Lung microvascular endothelial cell (primary cell): ENCODE measurements around the gene TMCC1. TPM values are rescaled to one million over a fixed set of nuclear protein-coding genes. Genes with fewer than 3 reads are reported as not detected.
A peak's percentile ranks its signal among the peaks of the same experiment; 100 is the strongest.
"Not testable (repeated sequence)": the region's sequence is repeated elsewhere in the genome, so short reads cannot be mapped to it uniquely, and the experiment has no call there.

Source experiments
- DNase-seq, 2 donors: peaks; one replicate each; pipeline versions ENCODE4 v3.0.0 to v3.0.0-alpha.2; 2010; ENCODE audit warnings: low read depth in 2 of 2
- total RNA-seq: library from RNA; depleted of rRNA; stranded (reverse); fragments of >200 nt; gene quantifications from 2 replicates; pipeline ENCODE4 v1.2.1, GENCODE V29; 2014

Gene TMCC1
- total RNA-seq, 1 donor from 2014 or later = 58.7 TPM

- DNase-seq = peak; percentile 66 to 69
Observed at GRCh38 chr3:129892857-129893580, 492 bp downstream of the TMCC1 start.

GRCh38 chr3:129892486-129892856 lies 1.0 kb downstream of the TMCC1 start:
- DNase-seq = peak in 1 of 2 donors; percentile 12

DNA sequence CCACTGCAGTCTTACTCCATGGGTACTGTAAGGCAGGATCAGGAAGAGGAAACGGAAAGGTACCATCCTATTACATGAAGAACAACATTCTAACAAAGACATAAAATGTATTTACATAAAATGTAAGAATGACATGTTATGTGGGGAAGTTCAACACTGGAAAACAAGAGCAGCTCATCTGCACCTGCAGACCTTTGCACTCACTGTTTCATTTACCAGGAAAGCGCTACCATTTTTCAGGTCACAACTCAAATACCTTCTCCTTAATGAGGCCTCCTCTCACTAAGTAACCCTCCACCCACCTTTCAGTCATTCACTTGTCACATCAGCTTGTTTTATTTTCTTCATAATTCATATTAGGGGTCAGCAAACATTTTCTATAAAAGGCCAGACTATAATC lies 2.6 kb downstream of the TMCC1 start:
- DNase-seq = peak; percentile 6 to 9

GRCh38 chr3:129890125-129890524 lies 3.4 kb downstream of the TMCC1 start:
- peak; percentile 79 to 81 for DNase-seq

- DNase-seq = peak; percentile 65 to 73
Observed at GRCh38 chr3:129888771-129889170, 4.7 kb downstream of the TMCC1 start.

DNA sequence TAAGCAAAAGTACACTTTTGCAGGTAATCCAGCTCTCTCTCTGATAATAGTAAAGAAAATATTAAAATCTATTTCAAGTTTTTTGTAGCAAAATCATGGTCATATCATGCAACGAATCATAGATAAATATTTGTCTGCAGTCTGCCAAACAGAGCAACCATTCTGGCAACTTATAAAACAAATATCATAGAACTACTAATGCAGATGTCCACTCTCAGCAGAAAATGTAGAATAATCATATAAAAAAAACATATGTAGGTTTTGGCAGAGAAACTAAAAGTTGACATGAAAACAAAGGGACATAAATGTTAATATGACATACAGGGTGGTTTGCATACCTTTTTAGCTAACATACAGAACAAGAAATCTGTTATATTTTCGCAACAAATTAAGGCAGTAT lies 12.2 kb downstream of the TMCC1 start:
- DNase-seq = no peak

DNA sequence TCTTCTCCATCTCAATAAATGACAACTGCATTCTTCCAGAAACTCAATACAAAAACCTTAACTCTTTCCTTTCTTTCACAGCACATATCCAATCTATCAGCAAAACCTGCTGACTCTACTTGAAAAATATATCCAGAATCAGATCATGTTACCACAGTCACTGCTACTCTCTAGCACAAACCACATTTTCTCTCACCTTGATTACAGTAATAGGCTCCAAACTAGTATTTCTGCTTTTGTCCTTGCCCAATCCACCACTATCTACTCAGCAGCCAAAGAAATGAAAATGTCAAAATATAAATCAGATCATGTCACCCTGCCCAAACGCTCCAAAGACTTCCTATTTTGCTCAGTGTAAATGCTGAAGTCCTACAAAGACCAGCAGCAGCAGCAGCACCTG lies 15.2 kb downstream of the TMCC1 start:
- DNase-seq = no peak

DNA sequence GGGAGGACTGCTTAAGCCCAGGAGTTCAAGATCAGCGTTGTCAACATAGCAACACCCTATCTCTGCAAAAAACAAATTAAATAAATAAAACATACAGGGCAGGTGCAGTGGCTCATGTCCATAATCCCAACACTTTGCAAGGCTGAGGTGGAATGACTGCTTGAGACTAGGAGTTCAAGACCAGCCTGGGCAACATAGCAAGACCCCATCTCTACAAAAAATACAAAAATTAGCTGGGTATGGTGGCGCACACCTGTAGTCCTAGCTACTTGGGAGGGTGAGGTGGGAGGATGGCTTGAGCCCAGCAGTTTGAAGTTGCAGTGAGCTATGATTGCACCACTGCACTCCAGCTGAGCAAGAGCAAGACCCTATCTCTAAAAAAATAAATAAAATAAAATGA lies 19.0 kb downstream of the TMCC1 start:
- not testable (repeated sequence) for DNase-seq

- no peak for DNase-seq
Observed at GRCh38 chr3:129868912-129869311, 24.6 kb downstream of the TMCC1 start.

GRCh38 chr3:129867506-129868124 lies 25.9 kb downstream of the TMCC1 start:
- no peak for DNase-seq

DNA sequence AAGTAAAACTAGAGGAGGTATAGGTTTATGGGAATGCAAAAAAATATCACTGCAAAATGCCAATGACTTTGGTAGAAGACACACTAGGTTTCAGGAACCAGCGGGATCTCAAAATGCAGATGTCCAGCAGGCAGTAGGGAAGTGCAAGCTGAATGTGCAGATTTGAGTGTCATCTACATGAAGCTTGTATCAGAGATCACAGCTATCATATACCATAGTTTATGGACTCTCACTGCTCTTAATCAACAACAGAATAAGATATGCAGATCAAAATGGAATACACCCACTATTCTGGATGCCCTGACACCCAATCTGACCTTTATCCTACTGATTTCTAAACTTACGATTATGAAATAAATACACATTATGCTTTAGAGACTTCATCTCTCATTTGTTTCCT lies 27.7 kb downstream of the TMCC1 start:
- no peak for DNase-seq

DNA sequence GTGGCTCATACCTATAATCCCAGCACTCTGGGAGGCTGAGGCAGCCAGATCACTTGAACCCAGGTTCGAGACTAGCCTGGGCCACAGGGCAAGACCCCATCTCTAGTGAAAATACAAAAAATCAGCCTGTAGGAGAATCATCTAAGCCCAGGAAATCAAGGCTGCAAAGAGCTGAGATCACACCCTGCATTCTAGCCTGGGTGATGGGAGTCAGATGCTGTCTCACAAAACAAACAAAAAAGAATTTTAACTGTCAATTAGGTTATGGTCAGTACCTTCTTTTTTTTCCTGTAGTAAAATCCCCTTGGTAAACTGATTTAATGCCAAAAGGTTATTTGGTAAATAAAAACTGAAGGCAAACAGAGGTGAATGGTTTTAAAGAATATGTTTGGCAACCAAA lies 29.0 kb downstream of the TMCC1 start:
- no peak for DNase-seq

GRCh38 chr3:129859272-129859671 lies 34.2 kb downstream of the TMCC1 start:
- no peak for DNase-seq

DNA sequence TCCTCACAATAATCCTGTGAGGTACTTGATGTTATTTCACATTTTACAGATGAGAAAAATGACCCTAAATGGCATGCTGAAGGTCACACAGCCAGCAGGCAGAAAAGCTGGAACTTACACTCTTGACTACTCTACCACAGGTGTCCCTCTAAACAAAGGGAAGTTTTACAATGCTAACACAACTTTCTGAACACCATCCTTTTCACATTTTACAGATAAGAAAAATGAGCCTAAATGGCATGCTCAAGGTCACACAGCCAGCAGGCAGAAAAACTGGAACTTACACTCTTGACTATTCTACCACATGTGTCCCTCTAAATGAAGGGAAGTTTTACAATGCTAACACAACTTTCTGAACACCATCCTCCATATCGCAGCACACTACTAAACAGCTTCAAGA lies 35.6 kb downstream of the TMCC1 start:
- DNase-seq = no peak

GRCh38 chr3:129856790-129857189 lies 36.7 kb downstream of the TMCC1 start:
- not testable (repeated sequence) for DNase-seq

GRCh38 chr3:129855832-129856419 lies 37.6 kb downstream of the TMCC1 start:
- peak; percentile 11 to 44 for DNase-seq

DNA sequence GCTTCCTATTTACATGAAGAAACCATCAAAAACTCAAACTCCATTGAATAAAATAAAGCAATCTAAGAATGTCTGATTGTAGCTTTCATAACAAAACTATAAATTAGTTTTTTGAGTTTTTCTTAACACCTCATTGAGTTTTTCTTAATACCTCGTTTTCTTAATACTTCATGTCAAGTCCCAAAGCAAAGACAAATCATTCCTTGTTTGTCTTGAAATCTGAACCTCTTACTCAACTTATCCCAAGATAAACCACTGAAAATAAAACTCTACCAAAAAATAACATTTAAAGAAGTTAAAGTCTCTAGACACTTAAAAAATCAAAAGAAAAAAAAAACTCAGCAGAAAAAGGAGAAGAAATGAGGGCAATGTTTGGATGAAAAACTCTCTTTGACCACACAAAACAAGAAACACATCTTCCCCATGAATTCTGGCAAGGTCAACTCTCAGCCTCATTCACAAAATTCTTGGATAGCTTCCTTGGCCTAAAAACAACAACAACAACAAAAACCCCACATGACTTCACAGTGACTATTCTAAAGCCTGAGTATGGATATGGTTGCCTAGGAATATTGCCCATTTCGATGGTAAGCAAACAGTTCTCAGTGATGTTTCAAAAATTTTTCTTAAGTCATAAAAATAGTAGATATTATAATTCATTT lies 38.2 kb downstream of the TMCC1 start:
- peak in 1 of 2 donors; percentile 1 for DNase-seq

DNA sequence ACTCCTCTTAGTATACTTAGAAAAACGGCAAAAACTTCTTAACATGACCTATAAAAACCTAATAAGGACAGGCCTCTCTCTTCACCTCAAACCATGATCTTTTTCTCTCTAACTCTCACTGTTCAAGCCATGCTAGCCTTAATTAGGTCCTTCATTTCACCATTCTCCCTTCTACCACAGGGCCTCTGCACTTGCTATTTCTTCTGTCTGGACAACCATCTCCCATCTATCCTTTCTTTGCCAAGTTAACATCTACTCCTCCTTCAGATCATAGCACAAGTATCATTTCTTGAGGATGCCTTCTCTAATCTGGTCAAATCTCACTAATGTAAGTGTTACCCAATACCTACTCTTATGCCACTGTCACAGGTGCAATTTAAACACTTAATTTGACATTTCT lies 39.1 kb downstream of the TMCC1 start:
- no peak for DNase-seq

GRCh38 chr3:129845956-129846355 lies 47.6 kb downstream of the TMCC1 start:
- DNase-seq = no peak

- DNase-seq = no peak
Observed at GRCh38 chr3:129840707-129841360, 52.7 kb downstream of the TMCC1 start.

- DNase-seq = no peak
Observed at GRCh38 chr3:129838086-129838485, 55.4 kb downstream of the TMCC1 start.
